ENCODE data around the gene OR2B2. TPM values are rescaled to one million over a fixed set of nuclear protein-coding genes. Genes with fewer than 3 reads are reported as not detected.

Gene OR2B2
- total RNA-seq, 1 donor from 2014 or later = not detected

GRCh38 chr6:27882624-27883023 is 29.6 kb downstream of the OR2B2 start:
- intact Hi-C loops (cut with micrococcal nuclease) = no loop called here
- no peak for TF ChIP-seq CTCF (IDR thresholded peaks at IDR 0.05)
- ATAC-seq (ENCODE audit: low read depth) (no peak), DNase-seq (no peak)
- CTCF ChIA-PET = no interaction called here
- H3K36me3 Mint-ChIP-seq (ENCODE audit: low read depth) = no peaks in the 10 kb centered on the region
- H3K4me3 Mint-ChIP-seq = no peak overlapping the region
- no peak overlapping the region for H3K27ac Mint-ChIP-seq
- POLR2A ChIA-PET = interaction anchor here (0.8 to 3.1 kb wide), 3 partner anchors 10 to 32 kb away, joined by 3 to 13 read pairs (median 11); a partner anchor contains a TSS
- H3K27me3 Mint-ChIP-seq = no peaks in the 10 kb centered on the region
- no peaks in the 10 kb centered on the region for H3K4me1 Mint-ChIP-seq
- no peaks in the 10 kb centered on the region for H3K9me3 Mint-ChIP-seq

- ATAC-seq (ENCODE audit: low read depth) = no peak
- H3K4me3 Mint-ChIP-seq = no peak overlapping the region
- no peaks in the 10 kb centered on the region for H3K9me3 Mint-ChIP-seq
- H3K27ac Mint-ChIP-seq = no peak overlapping the region
- DNase-seq = no peak
- ChIA-PET CTCF (no interaction called here), POLR2A (interaction anchor here (1.0 kb wide), 1 partner anchor 11 kb away, joined by 4 read pairs; a partner anchor contains a TSS)
- no peaks in the 10 kb centered on the region for H3K36me3 Mint-ChIP-seq (ENCODE audit: low read depth)
- intact Hi-C loops (cut with micrococcal nuclease) = no loop called here
- no peak for TF ChIP-seq CTCF (IDR thresholded peaks at IDR 0.05)
- no peaks in the 10 kb centered on the region for H3K4me1 Mint-ChIP-seq
- H3K27me3 Mint-ChIP-seq = no peaks in the 10 kb centered on the region
These were observed 32.4 kb downstream of the OR2B2 start for GRCh38 chr6:27879837-27880236.

GRCh38 chr6:27874016-27874415 is 38.2 kb downstream of the OR2B2 start:
- ChIA-PET POLR2A (interaction anchor here (0.5 to 16.6 kb wide), 29 partner anchors 10 to 1853 kb away, joined by 3 to 1167 read pairs (median 13); a partner anchor contains a TSS), CTCF (interaction anchor here (0.8 to 1.7 kb wide), 6 partner anchors 16 to 78 kb away, joined by 3 to 6 read pairs (median 3); a partner anchor contains a TSS)
- Mint-ChIP-seq H3K4me3 (peak overlapping the region; percentile 94), H3K9me3 (no peaks in the 10 kb centered on the region), H3K27ac (peak overlapping the region; percentile 95), H3K4me1 (peaks cover 26% of the 10 kb centered on the region), H3K36me3 (ENCODE audit: low read depth) (peaks cover 11% of the 10 kb centered on the region), H3K27me3 (no peaks in the 10 kb centered on the region)
- intact Hi-C loops (cut with micrococcal nuclease) = no loop called here
- no peak for ATAC-seq (ENCODE audit: low read depth)
- no peak for TF ChIP-seq CTCF (IDR thresholded peaks at IDR 0.05)
- DNase-seq = no peak

GRCh38 chr6:27873021-27873940 is 38.9 kb downstream of the OR2B2 start:
- ATAC-seq (ENCODE audit: low read depth) = peak; percentile 45
- POLR2A ChIA-PET = interaction anchor here (0.5 to 16.6 kb wide), 41 partner anchors 9 to 1852 kb away, joined by 3 to 1167 read pairs (median 12); partner anchors contain the start of gene ZNF165
- intact Hi-C loops (cut with micrococcal nuclease) = loop anchor here (1.0 to 2.0 kb wide), 6 partner anchors 8 to 1846 kb away; a partner anchor contains a TSS
- H3K36me3 Mint-ChIP-seq (ENCODE audit: low read depth) = peaks cover 11% of the 10 kb centered on the region
- H3K4me3 Mint-ChIP-seq = peak overlapping the region; percentile 94
- no peaks in the 10 kb centered on the region for H3K27me3 Mint-ChIP-seq
- peak overlapping the region; percentile 95 for H3K27ac Mint-ChIP-seq
- no peaks in the 10 kb centered on the region for H3K9me3 Mint-ChIP-seq
- H3K4me1 Mint-ChIP-seq = peaks cover 28% of the 10 kb centered on the region
- TF ChIP-seq CTCF (IDR thresholded peaks at IDR 0.05) = no peak
- CTCF ChIA-PET = interaction anchor here (0.8 to 3.1 kb wide), 10 partner anchors 9 to 77 kb away, joined by 3 to 17 read pairs (median 5); a partner anchor contains a TSS
- peak; percentile 58 for DNase-seq

- no peak for DNase-seq
- intact Hi-C loops (cut with micrococcal nuclease) = loop anchor here (1.0 to 2.0 kb wide), 11 partner anchors 7 to 1846 kb away; a partner anchor contains a TSS
- Mint-ChIP-seq H3K36me3 (ENCODE audit: low read depth) (peaks cover 11% of the 10 kb centered on the region), H3K9me3 (no peaks in the 10 kb centered on the region), H3K4me1 (peaks cover 30% of the 10 kb centered on the region), H3K27ac (peak overlapping the region; percentile 95), H3K4me3 (peak overlapping the region; percentile 94), H3K27me3 (no peaks in the 10 kb centered on the region)
- TF ChIP-seq CTCF (IDR thresholded peaks at IDR 0.05) = no peak
- peak; percentile 19 for ATAC-seq (ENCODE audit: low read depth)
- ChIA-PET CTCF (interaction anchor here (0.9 to 3.4 kb wide), 10 partner anchors 9 to 76 kb away, joined by 3 to 18 read pairs (median 6); a partner anchor contains a TSS), POLR2A (interaction anchor here (0.8 to 16.6 kb wide), 47 partner anchors 8 to 1880 kb away, joined by 3 to 1167 read pairs (median 9); partner anchors contain the start of genes ZKSCAN8, ZNF165, ZNF184 and ZSCAN31)
These were observed 39.6 kb downstream of the OR2B2 start for GRCh38 chr6:27872642-27873020.

Measured in activated B cell treated with CpG ODN at 0.5 μM for 24 hours (primary cell).